Aorta (tissue), 5 donors: Measurements from ENCODE around the gene TSPAN19. TPM values are rescaled to one million over a fixed set of nuclear protein-coding genes. Genes with fewer than 3 reads are reported as not detected.

ENCODE experiments used
- ATAC-seq: fragments of 200-7000 bp; cut with Tn5 transposase; one replicate; pipeline ENCODE4 v1.9.1; 2022; ENCODE audit warnings: moderate library complexity; ENCODE audit not compliant: low FRiP score
- DNase-seq, 2 donors: peaks; one replicate each; pipeline ENCODE4 v3.0.0-alpha.2; 2020
- H3K27ac ChIP-seq, 2 donors: one replicate each; pipeline ENCODE4 v1.5.1; 2013; ENCODE audit warnings: low read length in 2 of 2, mild to moderate bottlenecking in 2 of 2, moderate library complexity in 2 of 2, control low read depth in 1 of 2, inconsistent platforms in 1 of 2, low read depth in 1 of 2
- H3K27me3 ChIP-seq, 2 donors: one replicate each; pipeline ENCODE4 v1.6.1; 2013; ENCODE audit warnings: control low read depth in 1 of 2, low read length in 1 of 2, mild to moderate bottlenecking in 1 of 2, moderate library complexity in 1 of 2; ENCODE audit not compliant: insufficient read depth in 2 of 2, control insufficient read depth in 1 of 2
- H3K36me3 ChIP-seq, 2 donors: one replicate each; pipeline ENCODE4 v1.6.1; 2013; ENCODE audit warnings: control low read depth in 1 of 2, low read length in 1 of 2, mild to moderate bottlenecking in 1 of 2; ENCODE audit not compliant: insufficient read depth in 2 of 2, control insufficient read depth in 1 of 2
- H3K4me1 ChIP-seq, 2 donors: one replicate each; pipeline ENCODE4 v1.6.1; 2013; ENCODE audit warnings: low read length in 2 of 2, control low read depth in 1 of 2, mild to moderate bottlenecking in 1 of 2, moderate library complexity in 1 of 2; ENCODE audit not compliant: insufficient read depth in 2 of 2, control insufficient read depth in 1 of 2
- H3K4me3 ChIP-seq, 2 donors: one replicate each; pipeline ENCODE4 v1.5.1; 2013; ENCODE audit warnings: low read length in 2 of 2, control low read depth in 1 of 2, mild to moderate bottlenecking in 1 of 2
- H3K9me3 ChIP-seq: one replicate; pipeline ENCODE4 v1.6.1; 2013; ENCODE audit warnings: mild to moderate bottlenecking, low read length; ENCODE audit not compliant: control insufficient read depth
- WGBS, 2 donors: extraction: QIAGEN DNeasy Blood & Tissue Kit; methylation state at CpG; one replicate each; pipeline ENCODE4 v1.1.7; 2013; 5-methylcytosine and 5-hydroxymethylcytosine counted together
- intact Hi-C, 2 donors: fragments of 100-400 bp; cut with DNase I; formaldehyde crosslinking; loops; one replicate each; pipeline versions ENCODE4 v1.14.2 to v1.15.0; 2022
- polyA plus RNA-seq, 2 donors: library from polyadenylated mRNA; stranded (reverse); fragments of 200-250 nt; gene quantifications; one replicate each; pipeline ENCODE4 v1.2.3, GENCODE V29; 2013
- total RNA-seq, 2 donors: library from RNA; stranded (reverse); fragmentation: NEBNext Ultra II Directional; extraction: Animal tissue kit (Norgen Biotek cat#: 25700); gene quantifications; one replicate each; pipeline ENCODE4 v1.2.1, GENCODE V29; 2021
- donor health status: healthy with polysubstance abuse.
- donor health status: Bipolar disorder and iron deficiency.
- donor health status: DM: no; HTN: no; CAD: no.
- donor health status: DM: no; HTN: no; CAD: no.
- donor health status: DM: yes; HTN: yes; CAD: no.

The TSPAN19 gene
- total and polyA plus RNA-seq, 4 donors, result not detected

- Histone ChIP-seq H3K9me3 (no peaks in the 10 kb centered on the region), H3K4me1 (no peaks in the 10 kb centered on the region), H3K27ac (no peak overlapping the region), H3K27me3 (no peaks in the 10 kb centered on the region), H3K36me3 (no peaks in the 10 kb centered on the region), H3K4me3 (no peak overlapping the region)
- intact Hi-C loops, result no loop called here
- WGBS, 2 donors, result 61 to 81% methylated on average over 2 of the region's 2 CpGs
- no peak for DNase-seq
- no peak for ATAC-seq
Measured at GRCh38 chr12:84995641-84996040, 40.4 kb downstream of the TSPAN19 start.

GRCh38 chr12:84994426-84994825 lies 41.7 kb downstream of the TSPAN19 start:
- DNase-seq (no peak), ATAC-seq (no peak)
- Histone ChIP-seq H3K4me1 (no peaks in the 10 kb centered on the region), H3K36me3 (no peaks in the 10 kb centered on the region), H3K27ac (no peak overlapping the region), H3K4me3 (no peak overlapping the region), H3K27me3 (no peaks in the 10 kb centered on the region), H3K9me3 (no peaks in the 10 kb centered on the region)
- intact Hi-C loops, result no loop called here

GRCh38 chr12:84986586-84986985 lies 49.5 kb downstream of the TSPAN19 start:
- no peaks in the 10 kb centered on the region for H3K27me3 ChIP-seq
- no peaks in the 10 kb centered on the region for H3K4me1 ChIP-seq
- H3K4me3 ChIP-seq, result no peak overlapping the region
- WGBS, 2 donors, result 56 to 61% methylated on average over 3 of the region's 3 CpGs
- no peak overlapping the region for H3K27ac ChIP-seq
- H3K36me3 ChIP-seq, result no peaks in the 10 kb centered on the region
- DNase-seq (no peak), ATAC-seq (no peak)
- no peaks in the 10 kb centered on the region for H3K9me3 ChIP-seq
- intact Hi-C loops, result no loop called here

- no peaks in the 10 kb centered on the region for H3K27me3 ChIP-seq
- H3K9me3 ChIP-seq, result no peaks in the 10 kb centered on the region
- no peak overlapping the region for H3K4me3 ChIP-seq
- WGBS, 2 donors, result 71 to 74% methylated on average over 2 of the region's 2 CpGs
- H3K36me3 ChIP-seq, result no peaks in the 10 kb centered on the region
- ATAC-seq, result no peak
- no peak for DNase-seq
- intact Hi-C loops, result no loop called here
- H3K4me1 ChIP-seq, result no peaks in the 10 kb centered on the region
- H3K27ac ChIP-seq, result no peak overlapping the region
Measured at GRCh38 chr12:84986117-84986516, 50.0 kb downstream of the TSPAN19 start.

- Histone ChIP-seq H3K4me1 (no peaks in the 10 kb centered on the region), H3K27ac (no peak overlapping the region), H3K9me3 (no peaks in the 10 kb centered on the region), H3K36me3 (no peaks in the 10 kb centered on the region), H3K4me3 (no peak overlapping the region), H3K27me3 (no peaks in the 10 kb centered on the region)
- ATAC-seq (no peak), DNase-seq (no peak)
- 59 to 62% methylated on average over 3 of the region's 3 CpGs for WGBS, 2 donors
- intact Hi-C loops, result no loop called here
Measured at GRCh38 chr12:84983289-84983688, 52.8 kb downstream of the TSPAN19 start.

GRCh38 chr12:84982888-84983287 lies 53.2 kb downstream of the TSPAN19 start:
- intact Hi-C loops, result no loop called here
- no peak overlapping the region for H3K27ac ChIP-seq
- 82 to 83% methylated on average over 1 of the region's 1 CpG for WGBS, 2 donors
- H3K4me3 ChIP-seq, result no peak overlapping the region
- no peaks in the 10 kb centered on the region for H3K9me3 ChIP-seq
- ATAC-seq (no peak), DNase-seq (no peak)
- H3K27me3 ChIP-seq, result no peaks in the 10 kb centered on the region
- H3K4me1 ChIP-seq, result no peaks in the 10 kb centered on the region
- no peaks in the 10 kb centered on the region for H3K36me3 ChIP-seq

- Histone ChIP-seq H3K36me3 (no peaks in the 10 kb centered on the region), H3K4me1 (no peaks in the 10 kb centered on the region), H3K9me3 (no peaks in the 10 kb centered on the region), H3K4me3 (no peak overlapping the region), H3K27me3 (no peaks in the 10 kb centered on the region), H3K27ac (no peak overlapping the region)
- 12 to 15% methylated on average over 1 of the region's 1 CpG for WGBS, 2 donors
- ATAC-seq (no peak), DNase-seq (no peak)
- intact Hi-C loops, result no loop called here
Measured at GRCh38 chr12:84978921-84979320, 57.2 kb downstream of the TSPAN19 start.

- H3K4me1 ChIP-seq, result no peaks in the 10 kb centered on the region
- no peak for ATAC-seq
- no peak overlapping the region for H3K27ac ChIP-seq
- H3K36me3 ChIP-seq, result no peaks in the 10 kb centered on the region
- H3K27me3 ChIP-seq, result no peaks in the 10 kb centered on the region
- H3K9me3 ChIP-seq, result no peaks in the 10 kb centered on the region
- DNase-seq, result no peak
- no peak overlapping the region for H3K4me3 ChIP-seq
- 88 to 89% methylated on average over 3 of the region's 3 CpGs for WGBS, 2 donors
- intact Hi-C loops, result no loop called here
Measured at GRCh38 chr12:84976133-84976532, 59.9 kb downstream of the TSPAN19 start.

- WGBS, 2 donors, result 90 to 96% methylated on average over 2 of the region's 2 CpGs
- DNase-seq (no peak), ATAC-seq (no peak)
- no peaks in the 10 kb centered on the region for H3K9me3 ChIP-seq
- no peaks in the 10 kb centered on the region for H3K27me3 ChIP-seq
- no peak overlapping the region for H3K27ac ChIP-seq
- intact Hi-C loops, result no loop called here
- H3K36me3 ChIP-seq, result no peaks in the 10 kb centered on the region
- no peaks in the 10 kb centered on the region for H3K4me1 ChIP-seq
- no peak overlapping the region for H3K4me3 ChIP-seq
Measured at GRCh38 chr12:84974155-84974815, 61.8 kb downstream of the TSPAN19 start.
